HepG2 (cell line): Measurements from ENCODE around the gene PARP6. TPM values are rescaled to one million over a fixed set of nuclear protein-coding genes. Genes with fewer than 3 reads are reported as not detected.
A peak's percentile ranks its signal among the peaks of the same experiment; 100 is the strongest.

Source experiments
- CENPT ChIP-seq: sonication (generic); formaldehyde crosslinking; IDR thresholded peaks from 2 replicates; pipeline ENCODE4 v1.8.0; 2022; ENCODE audit warnings: low read depth, mild to moderate bottlenecking, moderate library complexity, missing genetic modification reagents
- EEA1 ChIP-seq: sonication (generic); formaldehyde crosslinking; IDR thresholded peaks from 2 replicates; pipeline ENCODE4 v1.5.1; 2020; ENCODE audit warnings: mild to moderate bottlenecking, missing genetic modification reagents, borderline replicate concordance
- GATAD1 ChIP-seq: IDR thresholded peaks from 2 replicates; pipeline ENCODE4 v1.6.1; 2016; ENCODE audit warnings: missing genetic modification reagents, missing compliant biosample characterization
- KDM4B ChIP-seq: sonication (generic); formaldehyde crosslinking; IDR thresholded peaks from 2 replicates; pipeline ENCODE4 v1.4.0; 2020; ENCODE audit warnings: missing genetic modification reagents
- MEIS1 ChIP-seq: sonication (generic); formaldehyde crosslinking; IDR thresholded peaks from 2 replicates; pipeline ENCODE4 v1.9.0; 2021; ENCODE audit warnings: mild to moderate bottlenecking, missing genetic modification reagents, moderate library complexity, borderline replicate concordance
- POLR2A ChIP-seq, 2 experiments: IDR thresholded peaks; 2 replicates each; pipeline ENCODE4 v1.6.1; 2011; ENCODE audit warnings: low read depth in 2 of 2, low read length in 2 of 2, mild to moderate bottlenecking in 1 of 2, moderate library complexity in 1 of 2; ENCODE audit not compliant: insufficient read depth in 1 of 2
- RBM22 ChIP-seq: fragments of 200-400 bp; formaldehyde crosslinking; optimal IDR thresholded peaks from 2 replicates; pipeline ENCODE3; 2017; ENCODE audit warnings: mild to moderate bottlenecking, low read length, moderate library complexity
- SOX13 ChIP-seq, 3 experiments: fragments of 450-650 bp in 1 of 3; sonication (generic) in 1 of 3; formaldehyde crosslinking in 1 of 3; IDR thresholded peaks in 2 of 3; conservative IDR thresholded peaks in 1 of 3; 2 replicates each; pipeline versions ENCODE4 v1.5.0 to v1.6.1; 2016 to 2020; ENCODE audit warnings: antibody characterized with exemption in 1 of 3, mild to moderate bottlenecking in 1 of 3, missing compliant biosample characterization in 1 of 3, missing genetic modification reagents in 1 of 3, moderate library complexity in 1 of 3
- TCF12 ChIP-seq, 2 experiments: fragments of 450-650 bp in 1 of 2; sonication (generic) in 1 of 2; formaldehyde crosslinking in 1 of 2; IDR thresholded peaks; 2 replicates each; pipeline versions ENCODE4 v1.6.1 to v1.8.0; 2017 to 2022; ENCODE audit warnings: antibody characterized with exemption in 1 of 2, mild to moderate bottlenecking in 1 of 2, missing genetic modification reagents in 1 of 2, moderate library complexity in 1 of 2
- ZNF20 ChIP-seq: sonication (generic); formaldehyde crosslinking; IDR thresholded peaks from 2 replicates; pipeline ENCODE4 v1.4.0; 2020; ENCODE audit warnings: mild to moderate bottlenecking, moderate library complexity, missing genetic modification reagents
- ZNF350 ChIP-seq: sonication (generic); formaldehyde crosslinking; IDR thresholded peaks from 2 replicates; pipeline ENCODE4 v1.4.0; 2020; ENCODE audit warnings: mild to moderate bottlenecking, low read depth, missing genetic modification reagents, borderline replicate concordance
- ZNF589 ChIP-seq: sonication (generic); formaldehyde crosslinking; conservative IDR thresholded peaks from 2 replicates; pipeline ENCODE4 v1.8.0; 2022; ENCODE audit warnings: mild to moderate bottlenecking, moderate library complexity, missing genetic modification reagents
- ZNF749 ChIP-seq: sonication (generic); formaldehyde crosslinking; IDR thresholded peaks from 2 replicates; pipeline ENCODE4 v1.8.0; 2022; ENCODE audit warnings: mild to moderate bottlenecking, missing genetic modification reagents, moderate library complexity, borderline replicate concordance
- ZNF770 ChIP-seq: sonication (generic); formaldehyde crosslinking; IDR thresholded peaks from 2 replicates; pipeline ENCODE4 v1.5.0; 2020; ENCODE audit warnings: mild to moderate bottlenecking, missing genetic modification reagents
- ZNF775 ChIP-seq: sonication (generic); formaldehyde crosslinking; IDR thresholded peaks from 2 replicates; pipeline ENCODE4 v1.4.0; 2020; ENCODE audit warnings: missing genetic modification reagents, mild to moderate bottlenecking, moderate library complexity, borderline replicate concordance
- ZNF776 ChIP-seq: sonication (generic); formaldehyde crosslinking; IDR thresholded peaks from 2 replicates; pipeline ENCODE4 v1.4.0; 2020; ENCODE audit warnings: mild to moderate bottlenecking, missing genetic modification reagents
- ZNF784 ChIP-seq: sonication (generic); formaldehyde crosslinking; IDR thresholded peaks from 2 replicates; pipeline ENCODE4 v1.5.1; 2020; ENCODE audit warnings: missing genetic modification reagents, mild to moderate bottlenecking, borderline replicate concordance
- polyA plus RNA-seq, 8 experiments: library from polyadenylated mRNA; depleted of rRNA in 3 of 8; stranded (reverse) in 7 of 8; unstranded in 1 of 8; fragments of >200 nt; fragmentation: Illumina TruSeq in 4 of 8; extraction: Trizol in 4 of 8; gene quantifications; 2 replicates each; pipeline versions ENCODE4 v1.2.1 to v1.2.3, GENCODE V29; 2011 to 2016; ENCODE audit warnings: low read depth in 4 of 8, missing spikeins in 1 of 8, mixed read lengths in 1 of 8; ENCODE audit not compliant: insufficient read depth in 1 of 8
- total RNA-seq, 5 experiments: library from RNA; depleted of rRNA; stranded (reverse); fragments of >200 nt; fragmentation: Illumina TruSeq; extraction: Trizol; gene quantifications; 2 replicates each; pipeline ENCODE4 v1.2.3, GENCODE V29; 2016; ENCODE audit warnings: low read depth in 1 of 5
- TF ChIP-seq, protein P1 (sequence below): sonication (generic); formaldehyde crosslinking; IDR thresholded peaks from 2 replicates; pipeline ENCODE4 v1.8.1; 2023; ENCODE audit warnings: missing genetic modification reagents, inconsistent platforms, borderline replicate concordance
- TF ChIP-seq, protein P2 (sequence below): IDR thresholded peaks from 2 replicates; pipeline ENCODE4 v1.6.1; 2016; ENCODE audit warnings: low read depth, borderline replicate concordance
- TF ChIP-seq, protein P3 (sequence below): sonication (generic); formaldehyde crosslinking; IDR thresholded peaks from 2 replicates; pipeline ENCODE4 v1.4.0; 2020; ENCODE audit warnings: missing genetic modification reagents, mild to moderate bottlenecking, borderline replicate concordance
- TF ChIP-seq, protein P4 (sequence below): IDR thresholded peaks from 2 replicates; pipeline ENCODE4 v1.6.1; 2012; ENCODE audit warnings: inconsistent platforms

The PARP6 gene
- total and polyA plus RNA-seq, 2 of the 13 experiments (the other 11 are each of a cell fraction or from before 2014, with no cell fraction given): 0.22 to 0.87 TPM

DNA sequence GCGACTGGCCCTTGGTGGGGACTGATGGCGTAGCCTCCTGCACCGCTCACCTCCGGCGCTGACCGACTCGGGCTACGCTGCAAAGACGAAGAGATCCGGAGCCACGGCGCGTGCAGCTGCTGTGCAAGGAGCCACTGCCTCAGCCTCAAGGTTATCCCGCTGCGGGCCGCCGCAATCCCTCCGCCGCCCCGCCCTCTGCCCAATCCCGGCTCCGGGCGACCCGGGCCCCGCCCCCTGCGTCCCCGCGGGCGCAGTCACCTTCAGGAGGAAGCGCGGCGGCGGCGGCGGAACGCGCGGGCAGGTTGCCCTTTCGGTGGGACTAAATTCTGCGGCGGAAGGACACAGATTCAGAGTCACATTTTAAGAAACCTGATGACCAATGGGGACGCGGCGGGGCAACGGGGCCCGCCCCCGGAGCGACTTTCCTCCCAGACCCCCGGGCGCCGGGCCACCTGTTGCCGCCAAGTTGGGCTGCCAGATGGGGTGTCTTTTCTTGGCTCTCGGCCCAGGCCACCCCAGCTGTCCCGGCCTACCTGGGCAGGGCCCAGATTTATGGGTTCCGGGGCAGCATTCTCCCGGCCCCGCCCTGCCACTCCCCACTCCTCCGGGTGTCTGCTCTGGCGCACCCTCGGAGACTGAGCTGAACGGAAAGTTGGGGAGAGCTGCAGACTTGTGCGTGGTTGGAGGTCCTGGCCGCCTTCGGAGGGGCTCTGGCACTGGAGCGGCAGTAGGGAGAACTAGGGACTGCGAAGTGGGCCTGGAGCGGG, 41.1 kb downstream of the PARP6 start, which contains the start of gene PKM (continued):
- TF ChIP-seq, protein P1, sequence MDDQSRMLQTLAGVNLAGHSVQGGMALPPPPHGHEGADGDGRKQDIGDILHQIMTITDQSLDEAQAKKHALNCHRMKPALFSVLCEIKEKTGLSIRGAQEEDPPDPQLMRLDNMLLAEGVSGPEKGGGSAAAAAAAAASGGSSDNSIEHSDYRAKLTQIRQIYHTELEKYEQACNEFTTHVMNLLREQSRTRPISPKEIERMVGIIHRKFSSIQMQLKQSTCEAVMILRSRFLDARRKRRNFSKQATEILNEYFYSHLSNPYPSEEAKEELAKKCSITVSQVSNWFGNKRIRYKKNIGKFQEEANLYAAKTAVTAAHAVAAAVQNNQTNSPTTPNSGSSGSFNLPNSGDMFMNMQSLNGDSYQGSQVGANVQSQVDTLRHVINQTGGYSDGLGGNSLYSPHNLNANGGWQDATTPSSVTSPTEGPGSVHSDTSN (CRISPR knock-in tag): peak; percentile 30; the same call in 1 of the 2 replicates
- TF ChIP-seq, protein P2, sequence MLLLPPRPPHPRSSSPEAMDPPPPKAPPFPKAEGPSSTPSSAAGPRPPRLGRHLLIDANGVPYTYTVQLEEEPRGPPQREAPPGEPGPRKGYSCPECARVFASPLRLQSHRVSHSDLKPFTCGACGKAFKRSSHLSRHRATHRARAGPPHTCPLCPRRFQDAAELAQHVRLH (CRISPR knock-in tag): peak; percentile 78; the same call in 1 of the 2 replicates
- TF ChIP-seq ZNF776 (CRISPR knock-in tag): peak; percentile 92
- peak; percentile 24; the same call in 1 of the 2 replicates for TF ChIP-seq ZNF749
- no peak for TF ChIP-seq ZNF350 (CRISPR knock-in tag)
- 0 out of 2 replicates have a peak, but pooled peaks have one; percentile 33 for TF ChIP-seq KDM4B (CRISPR knock-in tag)
- TF ChIP-seq, protein P3, sequence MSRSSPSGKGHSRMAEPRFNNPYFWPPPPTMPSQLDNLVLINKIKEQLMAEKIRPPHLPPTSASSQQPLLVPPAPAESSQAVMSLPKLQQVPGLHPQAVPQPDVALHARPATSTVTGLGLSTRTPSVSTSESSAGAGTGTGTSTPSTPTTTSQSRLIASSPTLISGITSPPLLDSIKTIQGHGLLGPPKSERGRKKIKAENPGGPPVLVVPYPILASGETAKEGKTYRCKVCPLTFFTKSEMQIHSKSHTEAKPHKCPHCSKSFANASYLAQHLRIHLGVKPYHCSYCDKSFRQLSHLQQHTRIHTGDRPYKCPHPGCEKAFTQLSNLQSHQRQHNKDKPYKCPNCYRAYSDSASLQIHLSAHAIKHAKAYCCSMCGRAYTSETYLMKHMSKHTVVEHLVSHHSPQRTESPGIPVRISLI (CRISPR knock-in tag): peak; percentile 15; the same call in 1 of the 2 replicates
- peak; percentile 78; the same call in 1 of the 2 replicates for TF ChIP-seq EEA1 (CRISPR knock-in tag)
- peak; percentile 97 to 99 for TF ChIP-seq POLR2A (IDR thresholded peaks at IDR 0.05; ENCODE audit: insufficient read depth in 1 of 2, low read depth in 2 of 2, low read length in 2 of 2)
- TF ChIP-seq CENPT: 0 out of 2 replicates have a peak, but pooled peaks have one; percentile 48
- TF ChIP-seq GATAD1 (CRISPR knock-in tag): peak; percentile 72; the same call in 1 of the 2 replicates
- no peak; the same call in none of the 2 replicates for TF ChIP-seq ZNF770 (CRISPR knock-in tag)
- TF ChIP-seq ZNF589 (CRISPR knock-in tag): peak; percentile 38; the same call in 1 of the 2 replicates
- no peak for TF ChIP-seq TCF12 (IDR thresholded peaks at IDR 0.05)
- TF ChIP-seq TCF12 (CRISPR knock-in tag; IDR thresholded peaks at IDR 0.05): peak; percentile 91
- TF ChIP-seq ZNF775 (CRISPR knock-in tag): peak; percentile 89; the same call in 1 of the 2 replicates
- no peak for TF ChIP-seq RBM22
- 0 out of 2 replicates have a peak, but pooled peaks have one; percentile 43 for TF ChIP-seq MEIS1 (CRISPR knock-in tag)
- peak; percentile 86; the same call in 1 of the 2 replicates for TF ChIP-seq ZNF784 (CRISPR knock-in tag)
- no peak; the same call in 1 of the 2 replicates for TF ChIP-seq ZNF20 (CRISPR knock-in tag)
- TF ChIP-seq SOX13 (IDR thresholded peaks at IDR 0.05): peak; percentile 41; the same call in 1 of the 2 replicates
- TF ChIP-seq SOX13 (CRISPR knock-in tag; conservative IDR thresholded peaks at IDR 0.05 in 1 of 2, IDR thresholded peaks at IDR 0.05 in 1 of 2): no peak; a peak in 1 of 4 replicates
- TF ChIP-seq, protein P4, sequence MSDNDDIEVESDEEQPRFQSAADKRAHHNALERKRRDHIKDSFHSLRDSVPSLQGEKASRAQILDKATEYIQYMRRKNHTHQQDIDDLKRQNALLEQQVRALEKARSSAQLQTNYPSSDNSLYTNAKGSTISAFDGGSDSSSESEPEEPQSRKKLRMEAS: peak; percentile 83
